ENCODE measurements around the gene RNU6-8.

RNU6-8 gene

DNA sequence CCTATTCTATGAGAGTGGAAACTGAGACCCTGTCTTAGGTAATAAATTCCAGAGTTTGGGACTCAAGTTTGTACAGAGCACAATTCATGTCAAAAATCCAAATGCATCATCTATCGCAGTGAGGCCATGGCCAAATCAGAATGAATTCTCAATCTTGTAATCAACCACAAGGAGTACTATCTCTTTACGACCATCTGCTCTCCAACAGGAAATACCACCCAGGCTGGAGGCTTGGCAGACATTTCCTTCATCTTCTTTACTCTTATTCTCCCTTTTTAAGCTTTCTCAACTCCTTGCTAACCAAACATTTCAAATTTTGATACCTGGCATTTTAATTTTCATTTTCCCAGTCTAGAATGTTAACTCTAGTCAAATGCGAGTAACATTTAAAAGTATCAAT, 33.9 kb downstream of the RNU6-8 start:
- H3K9ac ChIP-seq (ENCODE audit: low read length) = no peak overlapping the region
- no peak overlapping the region for H3K4me2 ChIP-seq (ENCODE audit: low read depth, low read length)
- no peaks in the 10 kb centered on the region for H3K9me3 ChIP-seq (replicated peaks; ENCODE audit: insufficient read depth, low read length)
- H3K4me3 ChIP-seq (ENCODE audit: low read length) = no peak overlapping the region
- no peaks in the 10 kb centered on the region for H4K20me1 ChIP-seq (ENCODE audit: insufficient read depth, low read length)
- TF ChIP-seq CTCF (IDR thresholded peaks at IDR 0.05; ENCODE audit: low read length) (no peak), EZH2 (optimal IDR thresholded peaks at IDR 0.05; ENCODE audit: low read depth, low read length) (no peak), EZH2phosphoT487 (IDR thresholded peaks at IDR 0.05; ENCODE audit: low read length) (no peak)
- no peaks in the 10 kb centered on the region for H3K36me3 ChIP-seq (replicated peaks; ENCODE audit: insufficient read depth, low read length)
- H3K4me1 ChIP-seq (ENCODE audit: low read length) = peaks cover 11% of the 10 kb centered on the region
- no peak overlapping the region for H2AFZ ChIP-seq (ENCODE audit: low read length)
- H3K27me3 ChIP-seq (replicated peaks; ENCODE audit: insufficient read depth, low read length) = no peaks in the 10 kb centered on the region
- no peak for DNase-seq
- no peak overlapping the region for H3K27ac ChIP-seq (ENCODE audit: low read length)
- H3K9me2 ChIP-seq (replicated peaks; ENCODE audit: insufficient read depth, low read length) = no peaks in the 10 kb centered on the region
- H3F3A ChIP-seq (ENCODE audit: insufficient read depth, low read length) = no peaks in the 10 kb centered on the region
- H3K79me2 ChIP-seq (ENCODE audit: low read length) = no peaks in the 10 kb centered on the region

- H3K4me1 ChIP-seq (ENCODE audit: low read length) = peaks cover 11% of the 10 kb centered on the region
- TF ChIP-seq EZH2phosphoT487 (IDR thresholded peaks at IDR 0.05; ENCODE audit: low read length) (no peak), EZH2 (optimal IDR thresholded peaks at IDR 0.05; ENCODE audit: low read depth, low read length) (no peak), CTCF (IDR thresholded peaks at IDR 0.05; ENCODE audit: low read length) (no peak)
- H3F3A ChIP-seq (ENCODE audit: insufficient read depth, low read length) = no peaks in the 10 kb centered on the region
- H3K9me2 ChIP-seq (replicated peaks; ENCODE audit: insufficient read depth, low read length) = no peaks in the 10 kb centered on the region
- no peak overlapping the region for H3K27ac ChIP-seq (ENCODE audit: low read length)
- H3K4me2 ChIP-seq (ENCODE audit: low read depth, low read length) = no peak overlapping the region
- no peaks in the 10 kb centered on the region for H3K79me2 ChIP-seq (ENCODE audit: low read length)
- H4K20me1 ChIP-seq (ENCODE audit: insufficient read depth, low read length) = no peaks in the 10 kb centered on the region
- H3K4me3 ChIP-seq (ENCODE audit: low read length) = no peak overlapping the region
- H3K27me3 ChIP-seq (replicated peaks; ENCODE audit: insufficient read depth, low read length) = no peaks in the 10 kb centered on the region
- H3K9ac ChIP-seq (ENCODE audit: low read length) = no peak overlapping the region
- H3K36me3 ChIP-seq (replicated peaks; ENCODE audit: insufficient read depth, low read length) = no peaks in the 10 kb centered on the region
- no peak for DNase-seq
- no peak overlapping the region for H2AFZ ChIP-seq (ENCODE audit: low read length)
- H3K9me3 ChIP-seq (replicated peaks; ENCODE audit: insufficient read depth, low read length) = no peaks in the 10 kb centered on the region
Observed at GRCh38 chr14:32167907-32168306, 35.2 kb downstream of the RNU6-8 start.

DNA sequence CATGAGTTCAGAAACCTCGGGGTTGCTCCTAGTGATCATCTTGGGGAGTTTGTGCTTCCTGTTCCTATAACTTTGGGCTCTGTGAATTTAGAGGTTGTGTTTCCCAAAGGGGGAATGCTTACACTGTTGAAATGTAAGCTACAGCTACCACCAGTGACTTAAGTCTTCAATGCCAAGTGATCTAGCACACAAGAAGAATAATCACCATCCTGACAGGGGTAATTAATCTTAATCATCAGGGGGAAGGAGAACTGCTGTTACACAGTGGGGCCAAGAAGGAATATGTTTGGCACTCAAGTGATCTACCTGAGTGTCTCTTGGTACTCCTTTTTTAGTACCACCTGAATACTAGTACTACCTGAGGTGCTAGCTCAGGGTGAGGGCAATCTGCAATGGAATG, 36.1 kb downstream of the RNU6-8 start:
- no peak overlapping the region for H3K4me2 ChIP-seq (ENCODE audit: low read depth, low read length)
- TF ChIP-seq EZH2phosphoT487 (IDR thresholded peaks at IDR 0.05; ENCODE audit: low read length) (no peak), CTCF (IDR thresholded peaks at IDR 0.05; ENCODE audit: low read length) (no peak), EZH2 (optimal IDR thresholded peaks at IDR 0.05; ENCODE audit: low read depth, low read length) (no peak)
- H2AFZ ChIP-seq (ENCODE audit: low read length) = no peak overlapping the region
- no peaks in the 10 kb centered on the region for H3K9me2 ChIP-seq (replicated peaks; ENCODE audit: insufficient read depth, low read length)
- H3K4me1 ChIP-seq (ENCODE audit: low read length) = peaks cover 11% of the 10 kb centered on the region
- no peak overlapping the region for H3K4me3 ChIP-seq (ENCODE audit: low read length)
- H4K20me1 ChIP-seq (ENCODE audit: insufficient read depth, low read length) = no peaks in the 10 kb centered on the region
- no peaks in the 10 kb centered on the region for H3F3A ChIP-seq (ENCODE audit: insufficient read depth, low read length)
- H3K27me3 ChIP-seq (replicated peaks; ENCODE audit: insufficient read depth, low read length) = no peaks in the 10 kb centered on the region
- H3K9me3 ChIP-seq (replicated peaks; ENCODE audit: insufficient read depth, low read length) = no peaks in the 10 kb centered on the region
- H3K36me3 ChIP-seq (replicated peaks; ENCODE audit: insufficient read depth, low read length) = no peaks in the 10 kb centered on the region
- no peak overlapping the region for H3K27ac ChIP-seq (ENCODE audit: low read length)
- H3K79me2 ChIP-seq (ENCODE audit: low read length) = no peaks in the 10 kb centered on the region
- H3K9ac ChIP-seq (ENCODE audit: low read length) = no peak overlapping the region
- no peak for DNase-seq
